T-helper 2 cell (primary cell): ENCODE measurements around the gene SLC27A1.
"Not testable (repeated sequence)": the region's sequence is repeated elsewhere in the genome, so short reads cannot be mapped to it uniquely, and the experiment has no call there.

Source experiments
- DNase-seq, 5 experiments: peaks; one replicate each; pipeline versions ENCODE4 v3.0.0 to v3.0.0-alpha.2; 2012 to 2022

Gene SLC27A1

DNA sequence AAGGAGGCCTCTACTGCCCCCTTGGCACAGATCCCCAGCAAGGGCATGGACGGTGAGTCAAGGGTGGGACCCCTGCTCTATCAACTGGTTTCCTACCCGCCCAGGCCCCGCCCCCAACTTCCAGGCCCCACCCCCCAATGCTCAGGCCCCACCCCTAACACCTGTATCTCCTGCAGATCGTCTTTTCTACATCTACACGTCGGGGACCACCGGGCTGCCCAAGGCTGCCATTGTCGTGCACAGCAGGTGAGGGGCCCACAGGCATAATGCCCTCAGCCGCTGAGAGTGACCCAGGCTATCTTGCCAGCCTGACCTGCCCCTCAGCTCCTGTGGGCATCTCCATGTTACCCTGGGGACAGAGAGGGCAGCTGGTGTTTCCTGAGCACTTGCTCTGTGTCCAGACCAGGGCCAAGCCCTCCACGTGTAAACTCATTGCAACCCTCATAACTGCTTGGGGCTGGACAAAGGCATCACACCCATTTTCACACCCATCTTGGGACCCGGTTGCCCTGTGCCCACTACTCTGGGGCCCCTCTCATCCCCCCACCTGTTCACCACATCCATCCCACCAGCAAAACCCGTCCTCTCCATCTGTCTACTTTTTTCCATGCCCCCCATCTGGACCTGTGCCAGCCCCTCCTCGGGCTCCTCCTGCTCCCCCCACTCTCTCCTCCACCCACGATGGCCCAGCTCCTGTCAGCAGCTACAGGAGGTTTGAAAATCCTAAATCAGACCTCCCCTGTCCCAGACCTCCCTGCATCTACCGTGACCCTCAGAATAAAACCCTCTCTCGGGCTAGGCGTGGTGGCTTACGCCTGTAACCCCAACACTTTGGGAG lies 17.2 kb downstream of the SLC27A1 start:
- no peak for DNase-seq

DNA sequence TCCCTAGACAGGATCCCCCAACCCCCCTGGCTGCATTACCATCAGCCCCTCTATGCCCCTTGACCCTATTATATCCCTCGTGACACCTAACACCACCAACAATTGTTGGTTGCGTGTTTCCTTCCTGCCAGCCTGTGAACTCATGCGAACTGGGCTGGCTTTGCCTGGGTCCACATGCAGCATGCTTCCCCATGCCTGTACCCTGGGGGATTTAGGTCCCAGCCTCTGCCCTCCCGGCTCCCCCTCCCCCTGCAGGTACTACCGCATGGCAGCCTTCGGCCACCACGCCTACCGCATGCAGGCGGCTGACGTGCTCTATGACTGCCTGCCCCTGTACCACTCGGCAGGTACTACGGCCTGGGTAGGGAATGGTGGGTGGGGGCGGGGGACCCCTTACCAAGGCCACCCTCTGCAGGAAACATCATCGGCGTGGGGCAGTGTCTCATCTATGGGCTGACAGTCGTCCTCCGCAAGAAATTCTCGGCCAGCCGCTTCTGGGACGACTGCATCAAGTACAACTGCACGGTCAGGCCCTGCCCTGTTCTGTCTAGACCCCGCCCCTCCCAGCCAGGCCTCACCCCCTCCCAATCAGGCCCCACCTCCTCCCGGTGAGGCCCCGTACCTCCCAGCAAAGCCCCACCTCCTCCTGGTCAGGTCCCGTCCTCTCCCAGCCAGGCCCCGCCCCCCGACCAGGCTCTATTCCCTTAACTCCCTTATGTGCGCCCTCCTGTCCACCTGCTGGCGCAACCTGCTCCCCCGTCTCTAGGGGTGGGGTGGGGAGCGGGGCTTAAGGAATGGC lies 18.5 kb downstream of the SLC27A1 start:
- peak; percentile 33 to 84 (median 57) for DNase-seq

DNA sequence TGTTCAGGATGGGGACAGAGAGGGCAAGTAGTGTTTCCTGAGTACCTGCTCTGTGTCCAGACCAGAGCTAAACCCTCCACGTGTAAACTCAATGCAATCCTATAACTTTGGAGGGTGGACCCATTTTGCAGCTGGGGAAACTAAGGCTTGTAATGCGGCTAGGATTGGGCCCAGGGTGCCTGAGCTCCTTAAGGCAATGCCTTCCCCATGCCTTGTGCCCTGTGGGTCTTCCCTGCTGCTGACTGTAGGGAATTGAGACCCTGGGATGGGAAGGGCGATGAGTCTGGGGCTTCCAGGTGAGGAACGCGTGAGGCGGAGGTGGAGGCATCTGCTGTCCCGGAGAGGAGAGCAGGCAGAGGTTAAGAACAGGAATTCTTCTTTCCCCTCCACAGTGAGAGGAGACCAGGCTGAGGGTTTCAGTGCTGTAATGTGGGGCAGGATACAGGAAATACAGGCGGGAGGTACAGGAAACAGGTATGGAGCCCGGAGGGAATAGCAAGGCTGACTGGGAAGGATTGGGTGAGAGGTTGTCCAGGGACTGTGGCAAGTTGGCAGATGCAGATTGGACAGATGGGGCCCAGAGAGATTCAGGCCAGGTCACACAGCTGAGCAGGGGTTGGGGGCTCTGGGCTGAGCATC lies 19.2 kb downstream of the SLC27A1 start:
- no peak for DNase-seq

DNA sequence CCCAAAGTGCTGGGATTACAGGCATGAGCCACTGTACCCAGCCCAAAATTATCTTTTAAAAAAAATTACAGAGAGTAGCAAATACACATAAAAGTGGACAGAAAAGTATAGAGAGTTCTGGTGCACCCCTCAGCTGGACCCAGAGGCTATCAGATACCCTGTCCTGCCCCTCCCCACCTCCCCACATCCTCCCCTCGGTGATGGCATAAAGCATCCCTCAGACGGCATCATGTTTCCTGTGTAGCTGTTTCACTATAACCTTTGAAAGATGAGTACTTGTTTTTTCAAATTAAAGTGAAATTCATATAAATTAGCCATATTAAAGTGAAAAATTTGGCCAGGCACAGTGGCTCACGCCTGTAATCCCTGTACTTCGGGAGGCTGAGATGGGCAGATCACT lies 20.1 kb downstream of the SLC27A1 start:
- peak in 3 of 5 experiments; percentile 35 to 82 (median 38) for DNase-seq

DNA sequence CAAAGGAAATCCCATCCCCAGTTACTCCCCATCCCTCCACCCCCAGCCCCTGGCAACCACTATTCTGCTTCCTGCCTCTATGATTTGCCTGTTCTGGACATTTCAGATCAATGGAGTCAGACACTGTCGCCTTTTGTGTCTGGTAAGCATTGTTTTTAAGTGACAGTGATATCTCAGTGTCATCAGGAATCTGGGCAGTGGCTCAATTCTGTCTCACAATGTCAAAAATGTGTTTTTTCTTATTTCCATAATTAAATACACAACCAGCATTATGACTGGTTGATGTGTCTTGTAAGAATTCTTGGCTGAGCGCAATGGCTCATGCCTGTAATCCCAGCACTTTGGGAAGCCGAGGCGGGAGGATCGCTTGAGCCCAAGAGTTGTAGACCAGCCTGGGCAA lies 21.0 kb downstream of the SLC27A1 start:
- DNase-seq = no peak

DNA sequence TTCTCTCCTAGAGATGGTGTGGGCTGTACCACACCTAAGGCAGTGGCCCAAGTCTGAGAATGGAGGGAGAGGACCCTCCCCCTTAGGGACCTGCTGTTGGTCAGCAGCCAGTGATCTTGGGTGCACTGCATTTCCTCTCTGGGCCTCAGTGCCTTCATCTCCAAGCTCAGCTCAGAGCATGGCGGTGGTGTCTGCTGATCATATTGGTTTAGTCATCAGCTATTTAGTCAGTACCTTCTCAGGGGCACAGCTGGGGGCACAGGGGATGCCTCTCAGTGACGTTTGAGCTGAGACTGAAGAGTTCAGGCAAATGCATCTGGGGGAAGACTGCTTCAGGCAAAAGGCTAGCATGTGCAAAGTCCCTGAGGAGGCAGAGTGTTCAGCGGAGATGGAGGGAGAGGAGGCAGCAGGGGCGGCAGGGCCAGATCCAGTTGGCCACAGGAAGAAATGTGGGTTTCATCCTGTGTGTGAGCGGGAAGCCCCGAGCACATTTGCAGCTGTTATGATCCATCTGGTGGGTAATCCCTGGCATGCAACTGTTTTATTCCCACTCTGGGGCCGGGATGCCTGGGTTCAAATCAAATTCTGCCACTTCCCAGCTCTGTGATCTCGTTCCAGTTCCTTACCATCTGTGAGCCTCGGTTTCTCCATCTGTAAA lies 25.4 kb downstream of the SLC27A1 start:
- DNase-seq = no peak

DNA sequence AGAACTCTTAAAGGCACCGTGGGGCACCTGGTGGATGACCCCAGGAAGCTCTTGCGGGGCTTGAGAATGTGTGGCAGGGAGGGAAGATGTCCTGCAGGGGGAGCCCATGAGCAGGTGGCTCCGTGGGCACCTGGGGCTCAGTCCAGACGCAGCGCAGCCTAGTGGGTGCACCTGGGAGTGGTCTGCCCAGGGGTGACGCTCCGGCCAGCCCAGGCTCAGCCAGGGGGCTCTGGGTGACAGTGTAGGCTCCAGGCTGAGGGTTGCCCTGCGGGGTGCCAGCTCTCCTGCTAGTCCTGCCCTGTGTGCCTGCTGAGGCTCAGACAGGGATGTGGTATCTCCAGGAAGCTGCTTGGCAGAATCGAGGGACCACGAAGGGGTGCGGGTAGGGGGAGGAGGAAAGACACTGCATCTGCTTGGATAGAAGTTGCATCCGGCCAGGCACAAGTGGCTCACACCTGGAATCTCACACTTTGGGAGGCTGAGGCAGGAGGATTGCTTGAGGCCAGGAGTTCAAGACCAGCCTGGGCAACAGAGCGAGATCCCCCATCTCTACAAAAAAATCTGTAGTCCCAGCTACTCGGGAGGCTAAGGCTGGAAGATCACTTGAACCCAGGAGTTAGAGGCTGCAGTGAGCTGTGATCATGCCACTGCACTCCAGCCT lies 26.1 kb downstream of the SLC27A1 start:
- peak; percentile 52 to 84 (median 70) for DNase-seq

DNA sequence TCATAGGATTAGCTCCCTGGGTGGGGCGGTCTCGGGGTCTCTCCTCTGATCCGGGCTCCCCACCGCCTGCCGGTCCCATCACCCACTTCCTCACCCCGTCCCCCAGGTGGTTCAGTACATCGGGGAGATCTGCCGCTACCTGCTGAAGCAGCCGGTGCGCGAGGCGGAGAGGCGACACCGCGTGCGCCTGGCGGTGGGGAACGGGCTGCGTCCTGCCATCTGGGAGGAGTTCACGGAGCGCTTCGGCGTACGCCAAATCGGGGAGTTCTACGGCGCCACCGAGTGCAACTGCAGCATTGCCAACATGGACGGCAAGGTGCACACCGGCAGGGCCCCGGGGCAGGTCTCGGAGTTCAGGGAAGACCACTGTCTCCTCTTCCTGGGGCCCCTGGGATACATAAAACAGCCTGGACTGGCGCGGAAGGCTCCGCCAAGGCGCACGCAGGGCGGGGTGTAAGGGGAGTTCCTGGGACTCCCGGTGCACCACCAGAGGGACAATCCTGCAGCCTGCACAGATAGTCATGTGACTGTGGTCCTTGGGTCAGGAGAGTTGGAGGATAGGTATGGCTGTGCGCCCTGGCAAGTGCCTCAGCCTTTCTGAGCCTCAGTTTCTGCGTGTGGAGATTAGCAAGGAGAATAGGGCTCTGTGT lies 26.9 kb downstream of the SLC27A1 start:
- no peak for DNase-seq

DNA sequence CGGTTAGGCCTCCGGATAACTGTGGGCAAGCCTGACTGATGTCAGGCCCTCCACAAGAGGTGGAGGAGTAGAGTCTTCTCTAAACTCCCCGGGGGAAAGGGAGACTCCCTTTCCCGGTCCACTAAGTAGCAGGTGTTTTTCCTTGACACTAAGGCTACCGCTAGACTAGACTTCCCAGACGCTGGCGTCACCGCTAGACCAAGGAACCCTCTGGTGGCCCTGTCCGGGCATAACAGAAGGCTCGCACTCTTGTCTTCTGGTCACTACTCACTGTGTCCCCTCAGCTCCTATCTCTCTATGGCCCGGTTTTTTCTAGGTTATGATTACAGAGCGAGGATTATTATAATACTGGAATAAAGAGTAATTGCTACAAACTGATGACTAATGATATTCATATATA lies 28.7 kb downstream of the SLC27A1 start:
- DNase-seq = not testable (repeated sequence)

DNA sequence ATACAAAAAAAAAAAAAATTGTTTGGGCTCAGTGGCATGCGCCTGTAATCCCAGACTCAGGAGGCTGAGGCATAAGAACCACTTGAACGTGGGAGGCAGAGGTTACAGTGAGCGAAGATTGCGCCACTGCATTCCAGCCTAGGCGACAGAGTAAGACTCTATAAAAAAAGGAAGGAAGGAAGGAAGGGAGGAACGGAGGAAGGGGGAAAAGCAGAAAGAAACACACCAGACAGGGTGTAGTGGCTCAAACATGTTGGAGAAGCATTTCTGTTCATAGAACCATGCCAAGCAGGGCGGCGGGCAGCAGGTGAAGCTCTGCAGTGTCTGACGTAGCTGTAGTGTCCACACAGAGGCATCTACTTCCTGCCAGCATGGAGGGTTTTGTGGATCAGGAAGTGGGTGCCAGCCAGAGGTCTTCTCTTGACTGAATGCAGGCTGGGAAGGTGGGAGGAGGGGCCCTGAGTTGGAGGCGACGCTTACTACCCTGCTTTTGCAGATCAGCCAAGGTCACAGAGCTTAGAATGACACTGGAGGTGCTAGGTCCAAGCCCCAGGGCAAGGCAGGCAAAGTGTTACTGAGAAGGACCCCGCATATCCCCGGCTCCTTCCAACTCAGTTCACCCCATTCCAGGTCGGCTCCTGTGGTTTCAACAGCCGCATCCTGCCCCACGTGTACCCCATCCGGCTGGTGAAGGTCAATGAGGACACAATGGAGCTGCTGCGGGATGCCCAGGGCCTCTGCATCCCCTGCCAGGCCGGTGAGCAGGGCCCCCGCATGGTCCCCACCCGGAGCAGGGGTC lies 29.5 kb downstream of the SLC27A1 start:
- DNase-seq = no peak

DNA sequence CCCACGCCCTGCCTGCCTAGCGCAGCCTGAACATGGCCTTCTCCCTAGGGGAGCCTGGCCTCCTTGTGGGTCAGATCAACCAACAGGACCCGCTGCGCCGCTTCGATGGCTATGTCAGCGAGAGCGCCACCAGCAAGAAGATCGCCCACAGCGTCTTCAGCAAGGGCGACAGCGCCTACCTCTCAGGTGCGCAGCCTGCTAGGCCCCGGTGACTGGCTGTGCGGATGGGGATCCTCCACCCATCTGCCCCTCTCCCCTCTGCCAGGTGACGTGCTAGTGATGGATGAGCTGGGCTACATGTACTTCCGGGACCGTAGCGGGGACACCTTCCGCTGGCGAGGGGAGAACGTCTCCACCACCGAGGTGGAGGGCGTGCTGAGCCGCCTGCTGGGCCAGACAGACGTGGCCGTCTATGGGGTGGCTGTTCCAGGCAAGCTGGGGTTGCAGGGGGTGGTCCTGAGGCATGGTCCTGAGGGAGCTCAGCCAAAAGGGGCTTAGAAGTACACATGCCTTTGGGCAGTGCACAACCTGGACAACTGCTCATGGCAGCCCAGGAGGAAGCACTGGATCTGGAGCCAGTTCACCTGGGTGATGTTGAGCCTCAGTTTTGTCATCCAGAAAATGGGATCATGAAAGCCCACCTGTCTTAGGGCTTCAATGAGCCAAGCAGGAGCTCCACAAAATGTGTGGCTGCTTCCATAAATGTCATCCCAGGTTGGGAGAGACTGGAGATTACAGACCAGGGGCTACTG lies 30.3 kb downstream of the SLC27A1 start:
- no peak for DNase-seq

DNA sequence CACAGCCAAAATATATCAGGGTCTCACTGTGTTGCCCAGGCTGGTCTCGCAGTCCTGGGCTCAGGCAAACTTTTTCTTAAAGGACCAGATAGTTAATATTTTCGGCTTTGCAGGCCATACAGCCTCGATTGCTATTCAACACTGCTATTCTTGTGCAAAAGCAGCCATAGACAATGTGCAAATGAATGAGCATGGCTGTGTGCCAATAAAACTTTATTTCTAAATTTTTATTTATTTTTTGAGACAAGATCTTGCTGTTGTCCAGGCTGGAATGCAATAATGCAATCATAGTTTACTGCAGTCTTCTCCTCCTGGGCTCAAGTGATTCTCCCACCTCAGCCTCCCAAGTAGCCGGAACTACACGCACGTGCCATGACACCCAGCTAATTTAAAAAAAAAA lies 32.9 kb downstream of the SLC27A1 start:
- no peak for DNase-seq

DNA sequence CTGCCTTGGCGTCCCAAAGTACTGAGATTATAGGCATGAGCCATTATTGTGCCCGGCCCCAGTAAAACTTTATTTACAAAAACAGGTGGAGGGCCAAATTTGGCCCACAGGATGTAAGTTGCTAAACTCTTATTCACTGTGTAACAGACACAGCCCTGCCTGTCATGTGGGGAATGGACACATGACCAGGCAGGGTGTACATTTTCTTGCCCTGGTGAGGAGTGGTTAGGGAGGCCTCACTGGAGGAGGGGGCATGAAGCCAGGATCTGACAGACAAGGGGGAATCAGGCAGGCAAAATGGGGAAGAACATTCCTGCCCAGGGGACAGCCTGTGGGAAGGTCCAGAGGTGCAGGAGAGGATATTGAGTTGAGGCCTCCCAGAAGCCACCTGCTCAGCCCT lies 33.7 kb downstream of the SLC27A1 start:
- no peak for DNase-seq

DNA sequence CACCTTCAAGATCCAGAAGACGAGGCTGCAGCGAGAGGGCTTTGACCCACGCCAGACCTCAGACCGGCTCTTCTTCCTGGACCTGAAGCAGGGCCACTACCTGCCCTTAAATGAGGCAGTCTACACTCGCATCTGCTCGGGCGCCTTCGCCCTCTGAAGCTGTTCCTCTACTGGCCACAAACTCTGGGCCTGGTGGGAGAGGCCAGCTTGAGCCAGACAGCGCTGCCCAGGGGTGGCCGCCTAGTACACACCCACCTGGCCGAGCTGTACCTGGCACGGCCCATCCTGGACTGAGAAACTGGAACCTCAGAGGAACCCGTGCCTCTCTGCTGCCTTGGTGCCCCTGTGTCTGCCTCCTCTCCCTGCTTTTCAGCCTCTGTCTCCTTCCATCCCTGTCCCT lies 34.1 kb downstream of the SLC27A1 start:
- no peak for DNase-seq

DNA sequence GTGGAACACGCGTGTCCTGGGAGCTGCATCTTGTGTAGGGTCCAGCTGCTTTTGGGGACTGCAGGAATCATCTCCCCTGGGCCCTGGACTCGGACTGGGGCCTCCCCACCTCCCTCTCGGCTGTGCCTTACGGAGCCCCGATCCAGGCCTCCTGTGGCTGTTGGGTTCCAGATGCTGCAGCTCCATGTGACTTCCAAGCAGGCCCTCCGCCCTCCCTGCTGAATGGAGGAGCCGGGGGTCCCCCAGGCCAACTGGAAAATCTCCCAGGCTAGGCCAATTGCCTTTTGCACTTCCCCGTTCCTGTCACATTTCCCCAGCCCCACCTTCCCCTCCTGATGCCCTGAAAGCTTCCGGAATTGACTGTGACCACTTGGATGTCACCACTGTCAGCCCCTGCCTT lies 34.9 kb downstream of the SLC27A1 start:
- DNase-seq = no peak

DNA sequence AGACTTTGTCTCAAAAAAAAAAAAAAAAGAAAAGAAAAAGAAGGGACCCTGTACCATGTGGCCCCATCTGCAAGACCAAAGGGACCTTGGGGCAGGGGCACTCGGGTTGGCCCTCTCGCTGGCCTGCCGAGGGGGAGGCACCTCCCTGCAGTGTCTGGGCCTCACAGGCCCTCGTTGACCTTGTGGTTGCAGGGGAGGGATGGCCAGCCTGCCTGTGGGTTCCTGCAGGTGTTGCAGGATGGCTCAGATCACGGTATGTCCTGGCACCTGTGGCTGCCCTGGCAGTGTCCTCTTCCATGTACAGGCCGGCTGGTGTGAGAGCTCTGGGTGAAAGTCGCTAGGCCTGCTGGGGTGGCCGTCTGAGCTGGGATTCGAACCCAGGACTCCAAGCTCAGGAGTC lies 36.4 kb downstream of the SLC27A1 start:
- DNase-seq = no peak

DNA sequence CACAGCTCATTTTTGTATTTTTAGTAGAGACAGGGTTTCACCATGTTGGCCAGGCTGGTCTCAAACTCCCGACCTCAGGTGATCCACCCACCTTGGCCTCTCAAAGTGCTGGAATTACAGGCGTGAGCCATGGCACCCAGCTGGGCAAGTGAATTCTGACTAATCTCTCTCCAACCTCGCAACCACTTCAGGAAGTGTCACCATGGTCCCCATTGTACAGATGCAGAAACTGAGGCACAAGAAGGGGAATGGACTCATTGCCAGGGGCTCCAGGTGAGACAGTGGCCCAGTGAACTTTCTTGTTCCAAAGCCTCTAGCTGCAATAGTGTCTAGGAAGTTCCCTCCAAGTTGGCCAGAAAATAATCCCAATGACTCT lies 38.2 kb downstream of the SLC27A1 start:
- not testable (repeated sequence) for DNase-seq

DNA sequence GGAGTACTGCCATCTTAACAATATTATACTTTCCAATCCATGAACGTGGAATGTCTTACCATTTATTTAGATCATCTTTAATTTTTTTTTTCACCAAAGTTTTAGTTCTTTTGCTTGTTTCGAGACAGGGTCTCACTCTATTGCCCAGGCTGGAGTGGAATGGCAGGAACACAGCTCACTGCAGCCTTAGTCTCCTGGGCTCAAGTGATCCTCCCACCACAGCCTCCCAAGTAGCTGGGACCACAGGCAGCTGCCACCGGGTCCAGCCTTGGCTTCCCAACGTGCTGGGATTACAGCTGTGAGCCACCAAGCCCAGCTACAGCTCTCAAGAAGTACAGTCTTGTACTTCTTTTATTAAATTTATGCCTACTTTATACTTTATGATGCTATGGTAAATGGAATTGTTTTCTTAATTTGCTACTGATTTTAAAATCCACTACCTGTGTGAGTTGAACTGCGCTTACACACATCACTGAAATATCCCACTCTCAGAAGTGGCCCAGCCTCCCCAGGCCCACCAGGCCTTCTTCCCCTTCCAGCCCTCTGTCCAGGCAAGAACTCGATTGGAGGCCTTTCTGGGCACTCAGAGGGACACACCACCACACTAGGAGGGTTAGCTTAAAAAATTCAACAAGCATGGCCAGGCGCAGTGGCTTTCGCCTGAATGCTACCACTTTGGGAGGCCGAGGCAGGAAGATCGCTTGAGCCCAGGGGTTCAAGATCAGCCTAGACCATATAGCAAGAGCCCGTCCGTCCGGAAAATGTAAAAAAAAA lies 40.1 kb downstream of the SLC27A1 start:
- no peak for DNase-seq
